Measurements from ENCODE around the gene HAUS5.
"Not testable (repeated sequence)": the region's sequence is repeated elsewhere in the genome, so short reads cannot be mapped to it uniquely, and the experiment has no call there.

The HAUS5 gene

GRCh38 chr19:35612559-35613321, at the start of gene HAUS5:
TSS of gene HAUS5 (plus strand) at chr19:35612735. CDS start at chr19:35612795, 60 bp downstream.
- no peak for FAIRE-seq

- FAIRE-seq, result no peak
Measured at GRCh38 chr19:35562776-35563175, 49.8 kb upstream of the HAUS5 start.

GRCh38 chr19:35563207-35563829, 49.2 kb upstream of the HAUS5 start, which contains the start of gene ATP4A:
TSS of gene ATP4A (minus strand) at chr19:35563658. CDS start at chr19:35563629, 29 bp downstream.
- no peak for FAIRE-seq

GRCh38 chr19:35565016-35565856, 47.3 kb upstream of the HAUS5 start:
- FAIRE-seq, result no peak

GRCh38 chr19:35566738-35567137, 45.8 kb upstream of the HAUS5 start:
- FAIRE-seq, result no peak

GRCh38 chr19:35569281-35569781, 43.2 kb upstream of the HAUS5 start:
- FAIRE-seq, result no peak

GRCh38 chr19:35571406-35571965, 41.0 kb upstream of the HAUS5 start:
- no peak for FAIRE-seq

- no peak for FAIRE-seq
Measured at GRCh38 chr19:35577918-35578317, 34.6 kb upstream of the HAUS5 start.

- no peak for FAIRE-seq
Measured at GRCh38 chr19:35578707-35579106, 33.8 kb upstream of the HAUS5 start.

- FAIRE-seq, result no peak
Measured at GRCh38 chr19:35582760-35583159, 29.8 kb upstream of the HAUS5 start.

GRCh38 chr19:35585848-35586247, 26.7 kb upstream of the HAUS5 start, which contains the start of gene PMIS2:
TSS of gene PMIS2 (plus strand) at chr19:35586173. CDS start at chr19:35586260, 87 bp downstream.
- no peak for FAIRE-seq

GRCh38 chr19:35587321-35587720, 25.2 kb upstream of the HAUS5 start:
- FAIRE-seq, result no peak

GRCh38 chr19:35590875-35591274, 21.7 kb upstream of the HAUS5 start:
- FAIRE-seq, result no peak

GRCh38 chr19:35592226-35592625, 20.3 kb upstream of the HAUS5 start:
- no peak for FAIRE-seq

- not testable (repeated sequence) for FAIRE-seq
Measured at GRCh38 chr19:35595026-35595425, 17.5 kb upstream of the HAUS5 start.

GRCh38 chr19:35595928-35596327, 16.6 kb upstream of the HAUS5 start:
- no peak for FAIRE-seq

- no peak for FAIRE-seq
Measured at GRCh38 chr19:35596366-35596999, 16.1 kb upstream of the HAUS5 start.

- FAIRE-seq, result no peak
Measured at GRCh38 chr19:35601971-35602370, 10.6 kb upstream of the HAUS5 start.

- FAIRE-seq, result not testable (repeated sequence)
Measured at GRCh38 chr19:35604436-35604835, 8.1 kb upstream of the HAUS5 start.

- FAIRE-seq, result not testable (repeated sequence)
Measured at GRCh38 chr19:35607170-35607569, 5.4 kb upstream of the HAUS5 start.

GRCh38 chr19:35607661-35608060, 4.9 kb upstream of the HAUS5 start:
- FAIRE-seq, result no peak

- FAIRE-seq, result no peak
Measured at GRCh38 chr19:35608251-35608650, 4.3 kb upstream of the HAUS5 start.
